NCI-H2227 (cell line): ENCODE measurements around the gene GCC2.
"Not testable (repeated sequence)": the region's sequence is repeated elsewhere in the genome, so short reads cannot be mapped to it uniquely, and the experiment has no call there.

Experiments used
- DNase-seq: peaks from one replicate; lab custom pipeline; 2025; ENCODE audit not compliant: unreplicated experiment; lab: John Stamatoyannopoulos, UW

GCC2 gene

GRCh38 chr2:108514478-108514877 lies 65.5 kb downstream of the GCC2 start:
- not testable (repeated sequence) for DNase-seq

GRCh38 chr2:108524688-108525087 lies 75.7 kb downstream of the GCC2 start:
- not testable (repeated sequence) for DNase-seq

DNA sequence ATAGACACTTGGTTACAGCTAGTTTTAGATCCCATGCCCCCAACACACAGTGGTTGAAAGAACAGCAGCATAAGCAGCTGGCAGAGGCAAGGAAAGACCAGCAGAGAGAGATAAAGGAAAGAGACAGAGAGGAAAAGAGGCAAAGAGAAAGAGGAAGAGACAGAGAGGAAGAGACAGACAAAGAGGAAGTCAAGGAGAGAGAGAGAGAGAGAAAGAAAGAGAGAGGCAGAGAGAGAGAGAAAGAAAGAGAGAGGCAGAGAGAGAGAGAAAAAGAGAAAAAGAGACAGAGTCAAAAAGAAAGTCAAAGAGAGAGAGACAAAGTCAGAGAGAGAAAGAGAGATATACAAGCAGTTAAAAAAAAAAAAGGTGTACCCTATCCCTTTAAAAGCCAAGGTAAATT lies 76.3 kb downstream of the GCC2 start:
- DNase-seq, result not testable (repeated sequence)

DNA sequence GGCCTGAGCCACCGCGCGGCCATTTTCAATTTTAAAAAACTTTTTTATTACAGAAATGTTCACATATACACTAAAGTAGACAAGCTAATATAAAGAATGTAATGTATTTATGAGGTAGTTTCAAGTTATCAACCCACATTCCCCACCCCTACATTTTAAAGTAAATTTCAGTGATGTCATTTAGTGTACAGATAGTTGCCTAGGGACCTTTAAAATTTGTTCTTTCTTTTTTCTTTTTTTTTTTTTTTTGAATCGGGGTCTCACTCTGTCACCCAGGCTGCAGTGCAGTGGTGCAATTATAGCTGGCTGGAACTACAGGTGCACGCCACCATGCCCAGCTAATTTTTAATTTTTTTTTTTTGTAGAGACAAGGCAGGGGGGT lies 82.7 kb downstream of the GCC2 start:
- DNase-seq, result no peak

DNA sequence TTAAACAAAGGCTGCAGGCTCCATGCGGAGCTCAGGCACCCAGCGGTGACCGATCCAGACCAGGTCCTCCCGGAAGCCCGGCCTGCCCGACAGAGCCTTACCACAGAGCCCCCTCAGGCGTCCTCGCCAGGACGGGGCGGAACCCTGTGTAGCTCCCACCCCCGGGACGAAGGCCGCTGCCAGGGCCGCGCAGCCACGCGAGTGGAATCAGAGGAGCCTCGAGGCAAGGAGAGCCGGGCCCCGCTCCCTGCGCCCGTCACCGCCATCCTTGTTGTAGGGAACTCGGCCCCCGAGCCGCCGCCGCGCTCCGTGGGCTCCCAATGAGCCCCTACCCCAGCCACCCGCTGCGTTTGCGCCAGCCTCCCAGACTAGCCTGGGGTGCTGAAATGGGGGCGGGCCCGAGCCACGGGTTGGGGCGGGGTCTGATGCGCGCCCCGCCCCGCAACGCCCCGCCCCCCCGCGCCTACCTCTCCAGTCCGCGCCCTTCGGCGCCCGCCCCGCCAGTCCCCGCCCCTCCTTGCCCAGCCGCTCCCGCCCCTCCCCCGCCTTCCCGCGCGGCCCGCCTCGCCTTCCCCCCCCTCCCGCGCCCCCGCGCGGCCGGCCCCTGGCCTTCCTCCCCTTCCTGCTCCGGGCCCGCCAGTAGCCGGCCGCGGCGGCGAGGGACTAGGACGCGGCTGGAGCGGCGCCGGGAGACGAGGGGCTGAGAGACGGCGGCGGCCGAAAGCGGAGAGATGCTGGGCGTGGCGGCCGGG lies 85.0 kb downstream of the GCC2 start, which contains the start of gene LIMS1:
Gene LIMS1 (plus strand): TSS at position 639 of the 752 bp plus-strand sequence. CDS start 93 bp downstream, at position 732.
- DNase-seq, result peak; percentile 92

DNA sequence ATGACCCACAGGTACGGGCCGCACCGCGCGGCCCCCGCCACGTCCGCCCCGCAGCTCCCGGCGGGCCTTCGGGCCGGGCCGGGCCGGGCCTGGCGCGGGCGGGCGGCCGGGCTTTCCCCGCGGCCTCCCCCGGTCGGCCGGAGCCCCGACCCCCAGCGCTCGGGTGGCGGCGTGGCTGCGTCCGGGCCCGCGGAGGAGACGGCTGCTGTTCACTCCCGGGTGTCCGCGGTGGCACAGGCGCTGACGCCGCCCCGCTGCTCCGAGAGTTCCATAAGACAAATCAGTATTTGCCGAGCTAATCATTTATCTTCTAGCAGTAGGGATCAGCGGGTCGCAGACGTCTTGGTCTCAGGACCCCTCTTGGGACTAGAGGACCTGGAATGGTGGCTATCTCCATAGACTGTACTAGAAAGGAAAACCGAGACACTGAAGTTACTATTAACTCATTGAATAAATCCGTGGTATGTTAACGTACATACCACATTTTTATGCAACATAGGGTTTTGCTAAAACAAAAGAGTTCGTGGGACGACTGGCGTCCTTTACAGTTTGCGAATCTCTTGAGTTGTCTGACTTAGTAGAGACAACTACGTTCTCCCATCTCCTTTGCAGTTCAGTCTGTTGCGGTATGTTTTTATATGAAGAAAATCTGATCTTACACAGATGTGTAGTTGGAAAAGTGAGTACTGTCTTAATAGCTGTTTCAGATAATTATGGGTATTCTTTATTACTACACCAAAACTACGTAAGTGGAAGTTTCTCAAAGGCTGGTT lies 85.8 kb downstream of the GCC2 start:
- DNase-seq, result peak; percentile 63

DNA sequence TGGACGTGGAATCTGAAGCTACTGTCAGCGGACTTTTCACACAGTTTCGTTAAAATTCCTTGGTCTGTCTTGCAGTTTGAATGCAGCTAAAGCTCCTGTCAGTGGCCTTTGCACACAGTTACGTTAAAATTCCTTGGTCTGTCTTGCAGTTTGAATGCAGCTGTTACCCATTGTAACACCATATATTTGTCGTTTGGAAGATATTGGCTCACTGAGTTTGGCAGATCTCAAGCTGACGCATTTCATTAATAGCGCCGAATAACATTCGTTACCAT lies 86.3 kb downstream of the GCC2 start:
- DNase-seq, result no peak

DNA sequence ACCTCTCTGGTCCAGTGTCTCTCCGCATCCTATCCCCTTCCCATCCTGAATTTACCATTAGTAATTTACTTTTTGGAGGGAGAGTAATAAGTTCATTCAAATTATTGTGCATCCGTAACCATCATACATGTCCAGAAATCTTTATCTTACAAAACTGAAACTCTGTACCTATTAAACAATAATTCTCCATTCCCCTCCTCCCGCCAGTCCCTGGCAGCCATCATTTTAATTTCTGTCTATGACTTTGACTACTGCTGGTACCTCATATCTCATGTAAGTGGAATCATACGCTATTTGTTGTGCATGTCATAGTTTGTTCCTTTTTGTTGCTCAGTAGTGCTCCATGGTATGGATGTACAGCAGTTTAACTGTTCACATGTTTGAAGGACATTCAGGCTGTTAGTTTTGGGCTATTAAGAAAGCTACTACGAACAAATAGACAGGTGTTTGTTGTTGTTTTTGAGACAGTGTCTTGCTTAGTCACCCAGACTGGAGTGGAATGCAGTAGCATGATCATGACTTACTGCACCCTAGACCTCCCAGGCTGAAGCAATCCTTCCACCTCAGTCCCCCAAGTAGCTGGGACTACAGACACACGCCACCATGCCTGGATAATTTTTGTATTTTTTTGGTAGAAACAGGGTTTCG lies 87.3 kb downstream of the GCC2 start:
- DNase-seq, result no peak

GRCh38 chr2:108536911-108537310 lies 87.9 kb downstream of the GCC2 start:
- no peak for DNase-seq

DNA sequence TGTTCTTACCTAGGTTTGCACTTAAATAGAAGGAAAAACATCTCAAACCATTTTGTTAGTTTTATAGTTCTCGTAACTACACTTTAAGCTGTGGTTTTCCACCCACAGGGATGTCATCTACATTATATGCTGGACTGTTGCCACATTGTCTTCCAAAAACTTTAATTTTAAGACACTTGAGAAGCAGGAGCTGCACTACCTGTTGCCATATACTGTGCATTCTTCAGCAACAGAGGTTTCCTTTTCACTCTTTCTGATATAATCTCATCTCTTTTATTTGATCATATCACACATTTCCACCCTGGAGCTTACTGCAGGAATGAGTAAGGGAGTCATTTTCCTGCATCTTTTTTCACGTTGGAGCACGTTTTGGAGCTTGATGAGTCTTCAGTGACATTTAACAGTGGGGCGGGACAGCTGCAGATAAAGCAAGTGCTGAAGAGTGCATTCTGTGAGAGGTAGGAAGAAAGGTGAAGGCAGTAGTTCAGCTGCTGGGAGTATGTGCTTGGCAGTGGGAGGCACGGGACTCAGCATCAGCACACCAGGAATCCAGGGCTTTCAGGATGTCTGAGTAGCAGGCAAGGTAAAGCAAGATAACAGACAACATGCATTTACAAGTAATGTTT lies 89.1 kb downstream of the GCC2 start:
- DNase-seq, result no peak

- DNase-seq, result no peak
Observed at GRCh38 chr2:108541451-108541850, 92.4 kb downstream of the GCC2 start.

DNA sequence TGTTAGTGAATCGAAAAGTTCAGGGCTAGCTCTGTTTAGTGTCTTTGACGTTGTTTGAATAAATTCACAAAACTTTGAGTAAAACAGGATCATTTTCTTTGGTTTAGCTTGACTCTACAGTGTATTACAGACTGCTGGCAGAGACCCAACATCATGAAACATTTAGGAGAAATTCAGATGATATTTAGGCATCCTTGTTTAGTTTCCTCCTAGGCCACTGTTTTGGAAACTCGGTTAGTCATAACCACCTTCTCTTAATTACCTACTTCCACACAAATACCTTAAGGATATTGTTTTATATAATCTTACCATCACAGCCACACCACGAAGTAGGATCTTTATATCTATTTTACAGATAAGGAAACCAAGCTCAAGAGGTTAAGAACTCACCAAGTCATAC lies 93.1 kb downstream of the GCC2 start:
- DNase-seq, result no peak

DNA sequence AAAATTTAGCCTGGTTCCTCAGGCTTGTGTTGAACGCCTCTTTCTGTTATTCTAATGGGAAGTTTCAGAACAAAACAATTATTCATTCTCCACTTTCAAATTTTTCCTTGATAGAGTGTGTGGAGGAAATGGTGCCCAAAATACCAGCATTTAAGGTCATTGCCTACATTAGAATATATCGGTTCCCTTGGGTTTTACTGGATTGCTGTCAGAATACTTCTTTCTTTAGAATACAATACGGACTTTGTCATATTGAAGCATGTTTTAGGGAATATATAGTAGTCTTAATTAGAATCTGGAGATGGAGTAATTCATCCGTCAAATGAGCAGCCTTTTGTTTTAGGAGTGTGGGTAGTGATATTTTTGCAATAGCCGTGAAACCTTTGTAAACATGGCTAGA lies 98.6 kb downstream of the GCC2 start:
- DNase-seq, result no peak

DNA sequence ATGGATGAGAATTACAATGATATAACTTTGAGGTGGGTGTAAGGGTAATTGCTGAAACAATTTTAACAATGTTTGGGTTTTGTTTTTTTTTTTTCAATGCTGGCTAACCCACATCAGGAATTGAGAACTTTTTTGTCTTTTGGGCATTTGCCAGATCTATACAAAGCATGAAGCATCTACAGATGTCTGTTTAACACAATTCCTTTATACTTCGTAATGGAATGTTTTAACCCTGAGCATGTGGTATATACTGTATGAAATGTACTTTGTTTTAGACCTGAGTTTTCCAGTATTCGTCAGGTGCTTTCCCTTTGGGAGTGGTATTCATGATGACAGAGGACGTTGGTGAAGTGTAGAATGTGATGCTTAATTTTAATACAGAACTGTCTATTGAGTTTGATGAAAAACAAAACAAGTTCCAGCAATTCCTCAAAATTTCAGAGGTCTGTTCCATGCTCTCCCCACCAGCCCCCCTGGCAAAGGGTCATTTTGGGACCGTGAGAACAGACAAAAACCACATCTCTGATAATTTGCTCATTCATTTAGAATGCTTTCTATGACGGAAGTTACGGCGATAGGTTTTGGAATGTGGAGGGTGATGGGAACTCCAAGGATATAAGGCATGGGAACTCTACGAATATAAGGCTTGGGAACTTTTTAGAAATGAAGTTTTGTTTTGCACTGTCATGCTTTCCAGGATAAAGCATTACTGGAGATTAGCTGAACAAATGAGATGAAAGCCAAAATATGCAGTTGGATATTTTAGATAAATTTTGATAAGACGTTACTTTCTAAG lies 99.4 kb downstream of the GCC2 start:
- DNase-seq, result no peak

GRCh38 chr2:108552566-108552965 lies 103.6 kb downstream of the GCC2 start:
- no peak for DNase-seq

DNA sequence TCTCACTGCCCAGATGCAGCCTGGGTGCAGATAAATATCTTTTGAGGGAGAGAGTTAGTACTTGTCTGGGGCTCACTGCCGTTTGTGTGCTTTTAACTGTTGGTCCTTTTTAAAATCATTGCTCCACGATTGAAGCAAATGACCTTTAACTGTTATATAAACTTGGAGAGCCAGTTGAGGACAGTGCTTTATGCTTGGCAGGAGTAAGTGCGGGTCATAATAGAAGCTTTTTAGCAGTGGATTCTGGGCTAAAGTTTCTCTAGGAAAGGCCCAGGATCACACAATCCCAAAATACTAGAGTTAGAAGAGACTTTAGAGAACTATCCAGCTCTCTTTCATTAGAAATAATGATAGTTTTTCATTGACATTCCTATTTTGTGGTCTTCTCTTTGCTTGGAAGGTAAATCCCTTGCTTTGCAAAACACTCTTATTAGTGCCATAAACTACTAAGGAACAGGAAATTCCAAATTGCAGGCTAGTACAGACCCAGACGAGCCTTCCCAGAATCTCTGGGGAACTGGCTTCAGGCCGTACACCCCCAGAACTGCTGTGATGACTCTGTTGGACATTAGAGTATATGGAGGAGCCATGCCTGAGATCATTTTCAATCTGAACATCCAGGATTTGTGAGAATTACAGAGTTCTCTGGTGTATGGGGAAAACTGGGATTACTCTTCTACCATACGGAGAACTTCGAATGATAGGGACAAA lies 104.4 kb downstream of the GCC2 start:
- no peak for DNase-seq

GRCh38 chr2:108554528-108554927 lies 105.5 kb downstream of the GCC2 start:
- DNase-seq, result no peak

- no peak for DNase-seq
Observed at GRCh38 chr2:108555572-108555971, 106.6 kb downstream of the GCC2 start.

DNA sequence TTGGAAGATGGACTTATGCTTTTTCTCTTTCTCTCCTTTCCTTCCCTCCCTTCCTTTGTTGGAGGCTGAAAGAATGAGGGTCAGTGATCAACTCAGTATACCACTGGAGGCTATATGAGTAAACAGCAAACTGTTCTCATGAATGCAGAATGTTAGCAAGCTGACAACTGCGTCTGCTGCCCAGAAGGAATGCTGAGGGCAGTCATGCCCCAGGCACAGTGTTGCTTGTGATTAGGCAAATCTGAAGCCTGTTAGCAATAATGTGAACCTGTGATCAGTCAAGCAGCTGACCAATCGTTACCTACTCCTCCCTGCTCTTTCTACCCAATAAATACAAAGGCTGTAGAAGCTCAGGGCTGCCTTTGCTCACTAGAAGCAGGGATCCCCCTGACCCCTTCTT lies 107.6 kb downstream of the GCC2 start:
- DNase-seq, result not testable (repeated sequence)
